Anterior cingulate cortex (tissue), 58 donors: ENCODE results near the gene ZBTB40.

Source experiments
- DNase-seq, 58 donors: peaks; one replicate each; lab custom pipeline; 2025; lab: John Stamatoyannopoulos, UW

The ZBTB40 gene

DNA sequence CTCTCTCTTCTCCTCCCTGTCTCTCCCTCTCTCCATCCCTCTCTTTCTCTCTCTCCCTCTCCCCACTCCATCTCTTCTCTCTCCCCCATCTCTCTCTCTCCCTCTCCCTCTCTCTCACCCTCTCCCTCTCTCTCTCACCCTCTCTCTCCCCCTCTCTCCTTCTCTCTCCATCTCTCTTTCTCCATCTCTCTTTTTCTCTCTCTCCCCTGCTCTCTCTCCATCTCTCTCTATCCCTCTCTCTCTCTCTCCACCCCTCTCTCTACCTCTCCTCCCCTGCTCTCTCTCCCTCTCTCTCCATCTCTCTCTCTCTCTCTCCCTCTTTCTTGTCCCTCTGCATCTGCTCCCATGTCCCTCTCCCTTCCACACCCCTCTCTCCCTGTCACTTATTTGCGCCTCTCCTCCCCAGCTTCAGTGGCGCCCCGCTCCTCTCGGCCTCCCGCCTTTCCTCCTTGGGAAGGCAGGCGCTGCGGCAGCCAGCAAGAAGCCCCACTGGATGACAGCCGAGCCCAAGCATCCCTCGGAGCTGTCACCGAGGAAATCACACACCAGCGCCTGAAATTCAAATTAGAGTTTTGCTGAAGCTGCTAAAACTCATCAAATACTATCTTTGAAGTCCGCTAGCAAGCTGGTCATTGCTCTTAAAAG, 96.3 kb downstream of the ZBTB40 start:
- DNase-seq = no peak

DNA sequence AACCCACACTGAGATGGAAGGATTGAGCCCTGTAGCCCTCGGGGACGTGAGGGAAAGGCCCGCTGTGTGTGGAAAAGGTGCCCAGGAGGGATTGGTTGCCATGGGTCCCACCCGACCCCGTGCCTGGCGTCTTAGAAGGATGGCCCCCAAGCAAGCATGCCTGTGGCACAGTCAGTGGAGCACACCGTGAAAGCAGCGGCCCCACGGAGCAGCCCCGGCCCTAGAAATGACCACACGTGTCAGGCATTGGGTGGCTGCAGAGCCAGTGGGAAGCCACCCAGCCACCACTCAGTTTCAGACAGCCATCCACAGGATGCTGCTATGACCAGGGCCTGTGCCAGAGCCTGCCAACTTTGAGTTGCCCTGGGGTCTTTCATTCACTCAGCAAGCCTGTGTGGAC, 98.4 kb downstream of the ZBTB40 start:
- DNase-seq = no peak

GRCh38 chr1:22551591-22551990, 99.9 kb downstream of the ZBTB40 start:
- no peak for DNase-seq

DNA sequence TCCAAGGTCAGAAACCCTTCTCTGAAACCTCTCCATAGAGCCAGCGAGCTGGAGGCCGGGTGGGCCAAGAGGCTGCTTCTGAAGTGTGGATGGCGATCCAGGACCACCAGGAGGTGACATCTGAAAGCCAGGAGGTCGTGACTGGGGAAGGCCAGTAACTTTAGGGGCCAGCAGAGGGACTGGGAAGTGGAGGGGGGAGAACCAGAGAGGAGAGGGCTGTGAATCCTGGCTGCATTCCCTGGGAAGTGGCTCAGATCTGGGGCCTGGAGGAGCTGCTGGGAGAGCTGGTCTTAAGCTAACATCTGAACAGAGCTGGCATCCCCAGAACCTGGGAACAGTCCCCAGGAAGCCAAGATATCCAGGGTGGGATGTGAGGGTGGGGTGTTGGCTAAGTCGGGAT, 100.4 kb downstream of the ZBTB40 start:
- DNase-seq = no peak

DNA sequence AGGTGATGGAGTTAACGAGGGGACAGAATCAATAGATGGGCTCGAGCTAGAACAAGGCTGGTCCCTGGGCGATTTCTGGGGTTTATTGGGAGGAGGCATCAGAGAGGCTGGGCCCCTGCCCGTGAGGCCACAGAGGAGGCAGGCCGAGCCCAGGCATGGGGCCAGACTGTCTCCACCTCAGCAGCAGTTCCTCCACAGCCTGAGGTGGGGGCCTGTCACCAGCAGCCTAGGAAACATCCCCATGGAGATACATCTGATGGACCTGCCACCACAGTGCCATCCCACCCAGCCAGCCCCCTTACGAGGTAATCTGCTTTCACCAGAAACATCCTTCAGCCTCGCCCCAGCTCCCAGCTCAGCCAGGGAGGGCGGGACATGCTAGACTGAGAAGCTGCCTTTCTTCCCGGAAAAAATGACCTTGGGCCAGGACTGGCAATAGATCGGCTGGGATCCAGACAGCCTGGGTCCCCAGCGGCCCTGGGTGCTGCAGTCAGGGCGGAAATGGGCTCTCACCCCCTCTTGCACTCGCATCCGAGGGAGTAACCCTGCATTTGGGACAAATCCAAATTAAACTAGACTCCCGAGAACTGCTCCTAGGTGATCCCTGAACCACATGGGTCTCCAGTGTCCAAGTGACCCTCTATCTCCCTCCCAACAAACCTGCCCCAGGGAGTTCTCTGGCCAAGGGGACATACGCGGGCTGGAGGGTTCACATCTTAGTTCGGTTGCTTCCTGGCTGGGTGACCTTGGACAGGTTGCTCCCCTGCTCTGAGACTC, 101.6 kb downstream of the ZBTB40 start:
- DNase-seq = no peak

- DNase-seq = no peak
Measured at GRCh38 chr1:22553991-22554522, 102.4 kb downstream of the ZBTB40 start.

DNA sequence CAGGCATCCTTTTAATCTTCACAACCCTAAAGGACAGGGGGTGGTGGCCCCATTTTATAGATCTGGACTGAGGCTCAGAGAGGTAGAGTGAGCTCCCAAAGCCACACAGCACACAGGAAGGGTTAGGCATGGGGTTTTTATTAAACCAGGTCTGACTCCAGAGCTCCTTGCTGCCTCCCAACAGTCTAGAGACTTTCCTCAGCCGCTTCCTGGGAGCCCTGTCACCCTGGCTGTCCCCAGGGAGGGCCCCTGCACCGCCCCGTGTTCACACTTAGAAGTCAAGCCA, 103.7 kb downstream of the ZBTB40 start:
- no peak for DNase-seq

DNA sequence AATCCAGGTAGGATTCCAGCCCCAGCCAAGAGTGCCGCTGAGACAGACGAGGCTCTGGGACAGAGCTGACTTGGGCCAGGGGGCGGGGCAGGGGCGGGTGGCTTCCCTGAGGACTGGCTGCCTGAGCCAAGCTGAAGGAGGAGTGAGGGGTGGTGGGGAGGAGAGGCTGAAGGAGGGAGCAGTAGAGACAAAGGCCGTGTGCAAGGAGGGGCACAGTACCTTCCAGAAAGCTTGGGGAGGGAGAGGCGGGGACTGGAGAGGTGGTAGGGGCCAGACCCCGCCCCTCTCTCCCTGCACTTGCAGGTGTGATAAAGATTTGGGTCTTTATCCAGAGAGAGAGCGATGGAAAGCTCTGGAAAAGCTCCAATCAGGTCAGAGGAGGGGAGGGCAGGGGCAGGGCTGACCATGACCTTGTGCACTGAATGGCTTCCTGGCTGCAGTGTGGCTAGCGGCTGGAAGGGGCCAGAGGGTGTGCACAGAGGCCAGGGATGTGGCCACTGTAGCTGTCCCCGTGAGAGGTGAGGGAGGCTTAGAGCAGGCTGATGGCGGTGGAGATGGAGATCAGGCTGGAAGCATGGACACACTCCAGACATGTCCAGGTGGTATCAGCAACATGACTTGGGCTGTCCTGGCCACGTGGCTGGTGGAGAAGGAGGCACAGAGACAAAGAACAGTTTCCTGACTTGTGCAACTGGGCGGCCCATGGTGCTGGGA, 104.9 kb downstream of the ZBTB40 start:
- DNase-seq = no peak

DNA sequence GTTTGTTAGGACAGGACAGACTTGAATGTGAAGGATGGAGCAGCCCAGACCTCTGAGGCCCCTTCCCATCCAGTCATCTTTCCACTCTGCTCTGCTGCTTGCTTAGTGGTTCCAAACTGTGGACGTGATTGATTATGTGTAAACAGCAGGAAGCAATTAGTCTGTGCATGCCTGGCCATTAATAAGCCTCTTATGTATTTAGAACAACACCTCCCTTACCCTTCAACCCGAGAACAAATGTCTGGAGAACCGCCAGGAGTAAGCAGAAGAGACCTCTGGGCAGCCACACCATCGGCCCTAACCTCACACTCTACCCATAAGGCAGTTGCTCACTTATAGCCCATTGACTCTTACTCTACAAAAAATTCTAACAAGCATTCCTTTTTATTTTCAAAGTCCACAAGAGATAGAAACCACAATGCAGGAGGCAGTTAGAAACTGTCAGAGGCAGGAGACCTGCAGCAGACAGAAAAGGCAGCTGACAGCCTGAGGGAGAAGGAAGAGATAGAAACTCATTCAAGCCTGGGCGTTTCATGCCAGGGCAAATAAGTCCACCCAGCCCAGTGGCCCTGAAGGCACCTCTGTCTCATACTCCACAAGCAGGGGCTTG, 105.8 kb downstream of the ZBTB40 start:
- DNase-seq = no peak

DNA sequence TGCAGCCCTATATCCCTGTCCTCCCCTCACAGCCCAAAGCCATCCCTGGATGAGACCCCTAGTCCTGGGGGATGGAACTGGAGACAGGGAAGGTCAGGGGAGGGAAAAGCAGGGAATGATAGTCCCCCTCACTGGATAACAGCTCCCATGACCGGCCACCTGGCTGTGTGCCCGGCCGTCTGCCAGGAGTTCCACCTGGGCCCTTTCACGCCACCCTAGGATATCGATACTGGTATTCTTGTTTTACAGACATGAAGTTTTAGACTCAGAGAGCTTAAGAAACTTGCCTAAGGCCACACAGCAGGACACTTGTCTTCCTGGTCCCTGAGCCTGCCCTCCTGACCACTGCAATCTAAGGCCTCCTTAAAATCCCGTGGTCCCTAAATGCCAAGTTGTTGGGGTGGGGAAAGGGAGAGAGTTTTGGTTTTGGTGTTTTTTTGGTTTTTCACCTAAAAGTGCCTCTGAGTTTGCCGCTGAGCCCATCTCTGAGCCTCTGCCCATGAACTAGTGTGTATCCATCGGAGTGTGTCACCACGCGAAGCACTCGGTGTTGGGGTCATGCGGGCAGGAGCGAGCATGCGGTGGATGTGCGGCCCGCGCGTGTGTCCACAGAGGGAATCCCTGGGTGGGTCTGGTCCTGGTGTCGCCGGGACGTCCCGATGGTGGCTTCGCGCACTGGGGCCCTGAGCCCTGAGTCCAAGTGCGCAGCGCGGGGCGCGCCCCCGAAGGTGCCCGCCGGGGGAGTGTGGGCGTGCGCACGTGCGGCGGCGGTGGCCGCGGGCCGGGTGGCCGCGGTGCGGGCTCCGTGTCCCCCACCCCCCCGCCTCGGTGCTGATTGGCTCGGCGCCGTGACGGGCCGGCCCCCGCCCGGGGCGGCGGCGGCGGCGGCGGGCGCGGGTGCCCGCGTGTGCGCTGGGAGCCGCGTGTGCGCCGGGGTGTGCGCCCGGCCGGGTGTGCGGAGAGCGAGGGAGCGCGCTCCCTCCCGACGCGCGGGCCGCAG, 111.2 kb downstream of the ZBTB40 start, which contains the start of gene EPHA8:
Gene EPHA8 (plus strand): TSS at position 906 of the 1,000 bp plus-strand sequence. CDS start 147 bp downstream, outside the sequence.
- DNase-seq = peak in 4 of 58 donors; percentile 2 to 17 (median 10)

GRCh38 chr1:22563671-22564602, 112.3 kb downstream of the ZBTB40 start:
- DNase-seq = no peak

- no peak for DNase-seq
Measured at GRCh38 chr1:22566161-22566560, 114.5 kb downstream of the ZBTB40 start.

DNA sequence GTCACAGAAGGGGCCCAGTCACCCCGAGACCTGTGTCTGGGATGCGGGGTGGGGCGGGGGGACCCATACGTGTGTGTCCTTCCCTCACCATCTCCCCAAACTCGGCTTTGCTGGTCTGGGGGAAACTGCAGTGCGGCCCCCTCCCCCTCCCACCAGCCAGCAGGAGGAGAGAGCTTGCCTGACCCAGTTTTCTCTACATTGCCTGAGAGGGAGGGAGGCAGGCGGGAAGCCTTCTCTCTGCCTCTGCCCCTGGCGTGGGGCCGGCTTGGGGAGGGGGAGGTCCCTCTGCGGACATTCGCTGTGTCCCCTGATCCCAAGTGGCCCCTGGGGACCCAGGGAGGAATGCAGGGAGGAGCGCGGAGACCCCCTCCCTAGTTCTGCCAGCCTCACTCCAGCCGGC, 115.5 kb downstream of the ZBTB40 start:
- DNase-seq = no peak

DNA sequence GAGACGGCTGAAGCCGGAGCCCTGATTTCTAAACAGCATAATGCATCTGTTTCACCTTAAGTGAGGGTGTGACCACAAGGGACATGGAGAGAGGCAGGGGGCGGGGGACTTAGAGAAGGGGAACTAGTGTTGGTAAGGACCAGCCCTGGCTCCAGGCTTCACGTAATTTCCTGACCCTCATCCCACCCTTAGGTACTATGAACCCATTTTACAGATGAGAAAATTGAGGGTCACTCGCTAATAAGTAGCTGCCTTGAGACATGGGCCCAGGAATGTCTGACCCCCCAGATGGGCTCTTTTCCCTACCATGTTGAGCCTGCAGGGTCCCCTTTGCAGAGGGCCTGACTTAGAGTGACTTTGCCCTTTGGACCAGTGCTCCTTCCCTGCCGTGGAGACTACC, 116.3 kb downstream of the ZBTB40 start:
- no peak for DNase-seq

DNA sequence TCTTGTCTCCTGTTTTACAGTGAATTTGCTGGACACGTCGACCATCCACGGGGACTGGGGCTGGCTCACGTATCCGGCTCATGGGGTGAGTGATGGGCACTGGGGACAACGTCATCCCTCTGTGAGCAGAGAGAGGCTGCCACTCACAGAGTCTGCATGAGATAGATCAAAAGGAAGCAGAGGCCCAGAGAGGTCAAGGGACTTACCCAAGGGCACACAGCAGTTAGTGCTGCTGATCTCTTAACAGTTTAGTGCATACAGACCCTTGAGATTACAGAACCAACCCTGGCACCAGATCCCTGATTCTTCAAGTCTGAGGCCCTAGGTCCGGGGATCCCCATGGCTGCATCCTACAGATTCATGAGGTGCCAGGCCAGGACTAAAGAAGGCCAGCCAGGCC, 117.6 kb downstream of the ZBTB40 start:
- no peak for DNase-seq

DNA sequence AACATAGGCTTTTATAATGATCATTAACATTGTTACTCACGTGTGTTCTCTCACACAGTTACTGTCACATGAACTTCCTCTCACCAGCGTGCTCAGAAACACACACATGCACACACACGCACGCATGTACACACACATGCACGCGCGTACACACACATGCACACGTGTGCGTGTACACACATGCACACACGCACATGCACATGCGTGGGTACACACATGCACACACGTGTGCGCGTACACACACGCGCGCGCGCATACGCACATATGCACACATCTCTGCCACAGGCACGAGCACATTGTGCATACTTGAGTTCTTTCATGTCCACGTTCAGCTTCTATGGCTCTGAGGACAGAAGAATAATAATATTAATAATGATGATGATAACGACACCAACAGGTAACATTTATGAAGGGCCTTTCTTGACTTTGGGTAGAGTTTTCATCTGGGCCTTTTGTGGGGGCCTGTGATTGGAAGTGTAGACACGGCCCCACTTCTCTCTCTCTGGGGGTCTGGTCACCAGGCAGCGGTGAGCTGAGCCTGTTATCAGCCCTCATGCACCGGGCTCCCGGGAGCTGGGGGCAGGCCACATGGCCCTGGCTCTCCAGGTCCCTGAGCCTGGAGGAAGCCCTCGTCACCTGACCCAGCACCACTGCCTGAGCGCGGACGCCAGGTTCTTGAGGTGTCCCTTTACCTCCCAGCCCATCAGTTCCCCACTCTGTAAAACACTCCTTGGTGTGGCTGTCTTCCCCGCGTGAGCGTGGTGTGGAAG, 118.7 kb downstream of the ZBTB40 start:
- no peak for DNase-seq

GRCh38 chr1:22572818-22573217, 121.2 kb downstream of the ZBTB40 start:
- DNase-seq = no peak

GRCh38 chr1:22573237-22573636, 121.6 kb downstream of the ZBTB40 start:
- no peak for DNase-seq
